Neural progenitor cell (in vitro differentiated cells): ENCODE data around the gene OR6S1.

ENCODE experiments used
- EZH2 ChIP-seq: fragments of 200-600 bp; sonication (generic); IDR thresholded peaks from 2 replicates; pipeline ENCODE4 v1.6.1; 2017; ENCODE audit warnings: antibody characterized with exemption, mild to moderate bottlenecking, moderate library complexity
- EZH2phosphoT487 ChIP-seq: fragments of 200-600 bp; sonication (generic); IDR thresholded peaks from 2 replicates; pipeline ENCODE4 v1.6.1; 2017; ENCODE audit warnings: antibody characterized with exemption
- TF ChIP-seq, protein P1 (sequence below): fragments of 200-600 bp; sonication (generic); IDR thresholded peaks from 2 replicates; pipeline ENCODE4 v1.5.1; 2017; ENCODE audit warnings: antibody characterized with exemption, mild to moderate bottlenecking

DNA sequence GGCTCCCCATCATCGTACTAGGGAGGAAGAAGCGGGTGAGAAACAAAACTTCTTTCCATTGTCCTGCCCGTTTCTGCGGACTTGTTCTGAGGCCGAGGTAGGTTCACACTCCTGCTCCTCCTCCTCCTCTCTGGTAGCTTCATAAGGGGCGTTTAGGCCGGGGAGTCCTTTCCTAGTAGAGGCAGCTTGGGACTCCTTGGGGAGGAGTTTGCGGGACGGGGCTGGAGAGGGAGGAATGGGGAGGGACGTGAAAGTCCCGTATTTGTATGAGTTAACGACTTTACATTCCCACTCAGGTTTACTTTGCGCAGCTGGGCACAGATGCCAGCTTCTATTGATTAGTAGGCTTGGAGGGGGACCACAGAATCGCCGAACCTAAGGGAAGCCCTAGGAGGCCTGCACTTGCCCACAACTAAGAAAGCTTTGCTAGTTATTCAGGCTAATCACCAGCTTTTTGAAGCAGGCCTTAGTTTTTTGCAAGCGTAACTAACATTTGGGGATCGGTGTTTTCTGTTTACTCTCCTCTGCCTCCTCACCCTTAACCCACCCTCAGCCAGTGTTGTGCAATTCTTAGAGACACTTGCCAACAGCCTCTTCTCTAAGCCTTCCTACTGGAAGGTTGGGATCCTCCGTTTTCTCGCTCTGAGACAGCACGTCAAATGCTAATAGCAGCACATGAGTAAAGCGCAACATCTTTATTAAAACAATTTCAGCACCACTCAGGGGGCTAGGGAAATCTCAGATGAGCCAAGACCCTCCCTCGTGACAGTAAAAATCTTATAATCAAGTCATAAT lies 43.4 kb upstream of the OR6S1 start:
- TF ChIP-seq, protein P1, sequence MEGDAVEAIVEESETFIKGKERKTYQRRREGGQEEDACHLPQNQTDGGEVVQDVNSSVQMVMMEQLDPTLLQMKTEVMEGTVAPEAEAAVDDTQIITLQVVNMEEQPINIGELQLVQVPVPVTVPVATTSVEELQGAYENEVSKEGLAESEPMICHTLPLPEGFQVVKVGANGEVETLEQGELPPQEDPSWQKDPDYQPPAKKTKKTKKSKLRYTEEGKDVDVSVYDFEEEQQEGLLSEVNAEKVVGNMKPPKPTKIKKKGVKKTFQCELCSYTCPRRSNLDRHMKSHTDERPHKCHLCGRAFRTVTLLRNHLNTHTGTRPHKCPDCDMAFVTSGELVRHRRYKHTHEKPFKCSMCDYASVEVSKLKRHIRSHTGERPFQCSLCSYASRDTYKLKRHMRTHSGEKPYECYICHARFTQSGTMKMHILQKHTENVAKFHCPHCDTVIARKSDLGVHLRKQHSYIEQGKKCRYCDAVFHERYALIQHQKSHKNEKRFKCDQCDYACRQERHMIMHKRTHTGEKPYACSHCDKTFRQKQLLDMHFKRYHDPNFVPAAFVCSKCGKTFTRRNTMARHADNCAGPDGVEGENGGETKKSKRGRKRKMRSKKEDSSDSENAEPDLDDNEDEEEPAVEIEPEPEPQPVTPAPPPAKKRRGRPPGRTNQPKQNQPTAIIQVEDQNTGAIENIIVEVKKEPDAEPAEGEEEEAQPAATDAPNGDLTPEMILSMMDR, result no peak
- TF ChIP-seq EZH2 (no peak), EZH2phosphoT487 (no peak)
